Esophagus muscularis mucosa (tissue), 4 donors: ENCODE results near the gene TTI1.

ENCODE experiments used
- EP300 ChIP-seq: sonication (generic); formaldehyde crosslinking; IDR thresholded peaks from one replicate; pipeline ENCODE4 v1.6.1; 2017; ENCODE audit warnings: antibody characterized with exemption
- POLR2A ChIP-seq: fragments of 450-650 bp; IDR thresholded peaks from one replicate; pipeline ENCODE4 v1.6.1; 2017; ENCODE audit warnings: antibody characterized with exemption, moderate library complexity, mild to moderate bottlenecking, low read depth
- POLR2AphosphoS5 ChIP-seq, 2 donors: sonication (generic); formaldehyde crosslinking; IDR thresholded peaks; one replicate each; pipeline ENCODE4 v1.6.1; 2017; ENCODE audit warnings: antibody characterized with exemption in 2 of 2
- TF ChIP-seq, protein P1 (sequence below), 3 experiments: fragments of 200-600 bp in 2 of 3; fragments of 450-650 bp in 1 of 3; sonication (generic) in 2 of 3; IDR thresholded peaks; one replicate each; pipeline ENCODE4 v1.5.1; 2017 to 2019; ENCODE audit warnings: antibody characterized with exemption in 3 of 3, mild to moderate bottlenecking in 2 of 3, moderate library complexity in 1 of 3

DNA sequence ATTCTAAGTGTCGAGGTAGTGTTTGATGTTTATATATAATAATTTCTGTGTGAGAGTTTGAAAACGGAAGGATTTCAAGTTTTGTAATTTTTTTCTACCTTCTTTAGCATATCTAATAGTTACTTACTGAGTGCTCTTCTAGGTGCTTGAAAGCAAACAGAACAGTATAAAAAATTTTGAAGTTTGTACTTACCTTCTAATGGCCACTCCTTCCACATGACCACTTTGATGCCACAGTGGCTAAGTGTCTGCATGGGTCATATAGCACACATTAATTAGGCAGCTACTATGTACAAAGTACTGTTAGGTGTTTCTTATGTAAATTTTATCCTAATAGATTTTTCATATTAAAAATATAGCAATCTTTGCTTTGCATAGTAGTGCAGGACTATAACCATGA lies 21.4 kb upstream of the TTI1 start:
- TF ChIP-seq, protein P1, sequence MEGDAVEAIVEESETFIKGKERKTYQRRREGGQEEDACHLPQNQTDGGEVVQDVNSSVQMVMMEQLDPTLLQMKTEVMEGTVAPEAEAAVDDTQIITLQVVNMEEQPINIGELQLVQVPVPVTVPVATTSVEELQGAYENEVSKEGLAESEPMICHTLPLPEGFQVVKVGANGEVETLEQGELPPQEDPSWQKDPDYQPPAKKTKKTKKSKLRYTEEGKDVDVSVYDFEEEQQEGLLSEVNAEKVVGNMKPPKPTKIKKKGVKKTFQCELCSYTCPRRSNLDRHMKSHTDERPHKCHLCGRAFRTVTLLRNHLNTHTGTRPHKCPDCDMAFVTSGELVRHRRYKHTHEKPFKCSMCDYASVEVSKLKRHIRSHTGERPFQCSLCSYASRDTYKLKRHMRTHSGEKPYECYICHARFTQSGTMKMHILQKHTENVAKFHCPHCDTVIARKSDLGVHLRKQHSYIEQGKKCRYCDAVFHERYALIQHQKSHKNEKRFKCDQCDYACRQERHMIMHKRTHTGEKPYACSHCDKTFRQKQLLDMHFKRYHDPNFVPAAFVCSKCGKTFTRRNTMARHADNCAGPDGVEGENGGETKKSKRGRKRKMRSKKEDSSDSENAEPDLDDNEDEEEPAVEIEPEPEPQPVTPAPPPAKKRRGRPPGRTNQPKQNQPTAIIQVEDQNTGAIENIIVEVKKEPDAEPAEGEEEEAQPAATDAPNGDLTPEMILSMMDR (IDR thresholded peaks at IDR 0.05), result no peak
- no peak for TF ChIP-seq POLR2AphosphoS5 (IDR thresholded peaks at IDR 0.05)
- no peak for TF ChIP-seq POLR2A
- no peak for TF ChIP-seq EP300
